IgD-negative memory B cell (primary cell): Measurements from ENCODE around the gene ZFR2. TPM values are rescaled to one million over a fixed set of nuclear protein-coding genes. Genes with fewer than 3 reads are reported as not detected.
"Not testable (repeated sequence)": the region's sequence is repeated elsewhere in the genome, so short reads cannot be mapped to it uniquely, and the experiment has no call there.

ENCODE experiments used
- H3K27ac Mint-ChIP-seq, 3 donors: one replicate each; pipeline ENCODE4 v1.8.0; 2020 to 2022; ENCODE audit warnings: mild to moderate bottlenecking in 3 of 3, mixed read lengths in 3 of 3, moderate library complexity in 1 of 3
- H3K27me3 Mint-ChIP-seq: one replicate; pipeline ENCODE4 v1.8.0; 2021; ENCODE audit warnings: mixed read lengths
- H3K36me3 Mint-ChIP-seq: one replicate; pipeline ENCODE4 v1.8.0; 2020; ENCODE audit warnings: mild to moderate bottlenecking, mixed read lengths
- H3K4me1 Mint-ChIP-seq, 3 donors: one replicate each; pipeline ENCODE4 v1.8.0; 2020 to 2022; ENCODE audit warnings: mixed read lengths in 3 of 3, mild to moderate bottlenecking in 1 of 3
- H3K4me3 Mint-ChIP-seq, 4 donors: one replicate each; pipeline ENCODE4 v1.8.0; 2020 to 2022; ENCODE audit warnings: mild to moderate bottlenecking in 4 of 4, mixed read lengths in 4 of 4, moderate library complexity in 3 of 4
- H3K9me3 Mint-ChIP-seq, 3 donors: one replicate each; pipeline ENCODE4 v1.8.0; 2020 to 2021; ENCODE audit warnings: mixed read lengths in 3 of 3, mild to moderate bottlenecking in 1 of 3
- polyA plus RNA-seq: library from polyadenylated mRNA; unstranded; fragments of 300-500 nt; fragmentation: Illumina TruSeq; gene quantifications from one replicate; pipeline ENCODE4 v1.2.3, GENCODE V29; 2021

Gene ZFR2
- polyA plus RNA-seq, 1 donor from 2014 or later, result 0.38 TPM

- H3K27ac Mint-ChIP-seq, result peak within 1 kb of the TSS; percentile 100
- peaks cover 3% of the 10 kb centered on the region for H3K36me3 Mint-ChIP-seq
- H3K27me3 Mint-ChIP-seq, result peaks cover 2% of the 10 kb centered on the region
- H3K4me3 Mint-ChIP-seq, result peak within 1 kb of the TSS; percentile 97 to 99 (median 99)
- H3K4me1 Mint-ChIP-seq, result peaks cover 19 to 32% (median 20%) of the 10 kb centered on the region in 3 donors
- H3K9me3 Mint-ChIP-seq, result no peaks in the 10 kb centered on the region
Measured at GRCh38 chr19:3762501-3763459, 106.1 kb downstream of the ZFR2 start, which contains the start of gene MRPL54. Gene MRPL54, plus strand, starts transcription at chr19:3762682. Its CDS starts 19 bp downstream, at chr19:3762701.

- Mint-ChIP-seq H3K9me3 (no peaks in the 10 kb centered on the region), H3K4me3 (peak overlapping the region; percentile 97 to 99 (median 99)), H3K4me1 (peaks cover 19 to 32% (median 20%) of the 10 kb centered on the region in 3 donors), H3K27me3 (peaks cover 2% of the 10 kb centered on the region), H3K27ac (peak overlapping the region; percentile 100), H3K36me3 (peaks cover 3% of the 10 kb centered on the region)
Measured at GRCh38 chr19:3762130-3762473, 106.7 kb downstream of the ZFR2 start.

DNA sequence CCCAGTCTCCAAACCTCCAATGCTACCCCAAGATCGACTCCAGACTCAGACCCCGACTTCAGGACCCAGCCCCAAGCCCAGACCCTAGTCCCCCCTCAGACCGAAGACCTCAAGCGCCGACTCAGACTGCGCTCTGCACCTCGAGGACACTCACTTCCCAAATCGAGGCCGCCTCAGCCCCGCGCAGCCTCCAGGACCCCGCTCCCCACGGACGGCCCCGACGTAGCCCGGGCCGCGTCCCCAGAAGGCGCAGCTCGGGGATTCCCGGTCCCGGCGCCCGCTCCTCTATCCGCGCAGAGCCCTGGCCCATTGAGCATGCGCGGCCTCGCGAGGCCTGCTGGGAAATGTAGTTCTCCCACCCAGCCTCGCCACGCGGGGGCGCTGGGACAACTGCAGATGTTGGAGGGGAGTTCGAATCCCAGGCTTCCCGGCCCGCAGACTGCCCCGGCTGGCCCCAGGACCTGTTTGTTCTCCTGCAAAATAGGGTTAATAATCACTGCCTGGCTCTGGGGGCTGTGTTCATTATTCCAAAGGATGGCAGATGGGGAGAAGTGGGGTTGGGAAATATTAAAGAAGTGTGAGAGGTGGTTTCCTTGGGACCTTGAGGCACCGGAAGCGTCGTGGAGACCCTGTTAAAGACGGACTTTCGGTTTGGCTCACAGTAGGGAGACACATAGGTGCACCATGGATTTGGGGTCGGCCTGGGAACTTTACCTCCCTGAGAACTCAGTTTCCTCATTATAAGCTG lies 107.3 kb downstream of the ZFR2 start, which contains the start of gene APBA3:
TSS of gene APBA3 (minus strand) at position 311 of the 748 bp plus-strand sequence. CDS start 1,428 bp downstream, outside the sequence.
- Mint-ChIP-seq H3K4me1 (peaks cover 20 to 30% (median 21%) of the 10 kb centered on the region in 3 donors), H3K36me3 (peaks cover 3% of the 10 kb centered on the region), H3K27ac (peak within 1 kb of the TSS; percentile 100), H3K4me3 (peak within 1 kb of the TSS; percentile 97 to 99 (median 99)), H3K9me3 (no peaks in the 10 kb centered on the region), H3K27me3 (peaks cover 2% of the 10 kb centered on the region)

DNA sequence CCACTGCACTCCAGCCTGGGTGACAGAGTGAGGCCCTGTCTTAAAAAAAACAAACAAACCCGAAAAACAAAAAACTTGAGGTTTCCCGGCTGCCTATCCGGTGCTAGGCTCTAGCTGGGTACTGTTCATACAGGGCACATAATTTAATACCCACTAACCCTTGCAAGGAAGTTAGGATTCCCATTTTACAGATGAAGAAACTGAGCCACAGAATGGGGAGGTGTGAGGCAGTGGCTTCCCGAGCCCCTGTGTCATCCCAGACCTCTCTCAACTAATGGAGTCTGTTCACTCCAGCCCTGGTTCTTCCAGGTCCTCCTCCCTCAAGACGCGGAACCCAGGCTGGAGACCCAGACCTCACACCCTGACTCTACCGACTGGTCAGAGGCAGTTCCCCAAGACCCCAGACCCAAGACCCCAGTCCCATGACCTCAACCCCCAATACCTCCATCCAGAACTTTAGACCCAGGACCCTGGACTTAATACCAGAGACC lies 107.9 kb downstream of the ZFR2 start:
- Mint-ChIP-seq H3K27ac (peak overlapping the region; percentile 95 to 100 (median 98)), H3K36me3 (peaks cover 3% of the 10 kb centered on the region), H3K4me3 (peak overlapping the region; percentile 93 to 99 (median 98)), H3K4me1 (peaks cover 20 to 27% (median 21%) of the 10 kb centered on the region in 3 donors), H3K9me3 (no peaks in the 10 kb centered on the region), H3K27me3 (peaks cover 2% of the 10 kb centered on the region)

DNA sequence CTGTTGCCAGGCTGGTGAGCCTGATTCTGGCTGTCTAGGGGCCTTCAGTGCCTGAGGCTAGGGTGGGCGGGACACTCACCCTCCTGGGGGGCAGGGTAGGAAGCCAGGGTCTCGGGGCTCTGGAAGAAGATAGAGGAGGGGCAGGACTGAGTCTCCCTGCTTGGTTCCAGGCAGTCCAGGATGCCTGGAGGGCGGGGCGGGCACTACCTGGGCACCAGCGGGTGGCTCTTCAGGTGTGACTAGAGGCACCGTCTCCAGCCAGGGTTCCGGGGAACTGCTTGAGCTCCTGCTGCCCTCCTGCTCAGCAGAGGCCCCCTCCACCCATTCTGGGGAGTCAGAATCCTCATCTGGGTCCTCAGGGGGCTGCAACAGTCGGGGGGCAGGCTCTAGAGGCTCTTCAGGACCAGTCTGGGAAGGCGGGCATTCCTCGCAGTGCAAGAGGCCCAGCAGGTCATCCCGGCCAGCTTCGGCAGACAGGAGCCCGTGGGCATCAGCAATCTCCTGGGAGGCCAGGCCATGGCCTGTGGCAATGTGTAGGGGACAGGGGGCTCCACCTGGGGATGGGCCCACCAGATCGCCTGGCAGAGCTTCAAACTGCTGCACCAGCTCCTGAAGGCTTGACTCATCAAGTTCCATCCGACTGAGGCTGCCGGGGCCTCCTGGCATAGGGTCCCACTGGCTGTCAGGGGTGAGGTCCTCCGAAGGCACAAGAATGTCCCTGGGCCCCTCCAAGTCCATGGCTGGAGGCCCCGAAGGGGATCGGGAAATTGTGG lies 109.2 kb downstream of the ZFR2 start:
- Mint-ChIP-seq H3K27ac (peak overlapping the region; percentile 63 to 100 (median 98)), H3K9me3 (no peaks in the 10 kb centered on the region), H3K4me3 (peak overlapping the region; percentile 38 to 99 (median 98)), H3K36me3 (peaks cover 3% of the 10 kb centered on the region), H3K4me1 (peaks cover 23 to 30% (median 27%) of the 10 kb centered on the region in 3 donors), H3K27me3 (peaks cover 2% of the 10 kb centered on the region)

GRCh38 chr19:3758297-3758696 lies 110.5 kb downstream of the ZFR2 start:
- H3K9me3 Mint-ChIP-seq, H3K27me3 Mint-ChIP-seq, H3K36me3 Mint-ChIP-seq, H3K4me3 Mint-ChIP-seq, H3K27ac Mint-ChIP-seq: not testable (repeated sequence)
- H3K4me1 Mint-ChIP-seq, result peaks cover 23 to 28% (median 26%) of the 10 kb centered on the region in 3 donors

- not testable (repeated sequence) for H3K36me3 Mint-ChIP-seq, H3K27me3 Mint-ChIP-seq, H3K9me3 Mint-ChIP-seq, H3K27ac Mint-ChIP-seq
- peak overlapping the region in 1 of 4 donors; percentile 38 for H3K4me3 Mint-ChIP-seq
- H3K4me1 Mint-ChIP-seq, result peaks cover 19 to 23% (median 21%) of the 10 kb centered on the region in 3 donors
Measured at GRCh38 chr19:3757705-3758104, 111.1 kb downstream of the ZFR2 start.

Other genes starting within 250 kb of the ZFR2 start
- gene CACTIN, start 242.2 kb downstream of the ZFR2 start, polyA plus RNA-seq, result 20.6 TPM
- gene PIP5K1C, start 168.6 kb downstream of the ZFR2 start, polyA plus RNA-seq, result 11.5 TPM
- 4.9 TPM for gene TJP3, start 160.7 kb downstream of the ZFR2 start, polyA plus RNA-seq
- gene APBA3, start 107.3 kb downstream of the ZFR2 start, polyA plus RNA-seq, result 36.9 TPM
- gene MRPL54, start 106.4 kb downstream of the ZFR2 start, polyA plus RNA-seq, result 138 TPM
- gene RAX2, start 96.8 kb downstream of the ZFR2 start, polyA plus RNA-seq, result not detected
- gene MATK, start 82.7 kb downstream of the ZFR2 start, polyA plus RNA-seq, result 5.9 TPM
- gene ATCAY, start 11.6 kb upstream of the ZFR2 start, polyA plus RNA-seq, result not detected
- gene NMRK2, start 64.0 kb upstream of the ZFR2 start, polyA plus RNA-seq, result not detected
- 34.7 TPM for gene DAPK3, start 102.1 kb upstream of the ZFR2 start, polyA plus RNA-seq
- 1,056 TPM for gene EEF2, start 116.4 kb upstream of the ZFR2 start, polyA plus RNA-seq
- gene PIAS4, start 138.7 kb upstream of the ZFR2 start, polyA plus RNA-seq, result 8.9 TPM
- gene ZBTB7A, start 197.9 kb upstream of the ZFR2 start, polyA plus RNA-seq, result 75.7 TPM